Measurements from ENCODE around the gene KCNN3.
A peak's percentile ranks its signal among the peaks of the same experiment; 100 is the strongest.

KCNN3 gene

DNA sequence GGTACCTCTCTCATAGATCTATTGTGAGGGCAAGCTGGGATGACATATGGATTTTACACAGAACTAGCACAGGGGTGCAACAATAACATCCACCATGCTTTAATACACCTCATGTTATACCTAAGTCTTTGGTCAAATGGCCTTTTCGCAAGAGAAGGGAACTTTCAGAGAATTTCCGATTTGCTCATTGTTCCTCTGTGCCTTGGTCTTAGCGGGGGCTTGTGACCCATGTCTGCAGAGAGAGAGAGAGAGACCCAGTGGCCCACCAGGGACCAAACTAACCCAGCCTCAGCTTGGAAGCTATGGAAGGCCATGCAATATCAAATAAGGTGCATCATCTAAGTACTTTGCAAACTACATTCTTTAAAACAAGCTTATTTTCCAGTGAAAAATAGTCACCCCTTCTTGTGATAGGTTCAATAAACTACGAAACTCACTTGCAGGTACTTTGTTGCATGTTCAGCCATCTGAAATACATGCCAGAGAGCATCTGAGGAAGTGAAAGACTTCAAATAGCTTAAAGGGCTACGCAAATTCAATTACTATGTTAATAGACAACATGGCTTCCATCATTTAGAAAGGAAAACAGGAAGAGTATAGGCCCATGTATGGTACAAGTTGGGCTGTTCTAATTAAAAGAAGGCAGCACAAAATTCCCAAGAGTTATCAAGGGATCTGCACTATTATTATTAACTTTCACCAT is 100.7 kb downstream of the KCNN3 start:
- no peak for DNase-seq

DNA sequence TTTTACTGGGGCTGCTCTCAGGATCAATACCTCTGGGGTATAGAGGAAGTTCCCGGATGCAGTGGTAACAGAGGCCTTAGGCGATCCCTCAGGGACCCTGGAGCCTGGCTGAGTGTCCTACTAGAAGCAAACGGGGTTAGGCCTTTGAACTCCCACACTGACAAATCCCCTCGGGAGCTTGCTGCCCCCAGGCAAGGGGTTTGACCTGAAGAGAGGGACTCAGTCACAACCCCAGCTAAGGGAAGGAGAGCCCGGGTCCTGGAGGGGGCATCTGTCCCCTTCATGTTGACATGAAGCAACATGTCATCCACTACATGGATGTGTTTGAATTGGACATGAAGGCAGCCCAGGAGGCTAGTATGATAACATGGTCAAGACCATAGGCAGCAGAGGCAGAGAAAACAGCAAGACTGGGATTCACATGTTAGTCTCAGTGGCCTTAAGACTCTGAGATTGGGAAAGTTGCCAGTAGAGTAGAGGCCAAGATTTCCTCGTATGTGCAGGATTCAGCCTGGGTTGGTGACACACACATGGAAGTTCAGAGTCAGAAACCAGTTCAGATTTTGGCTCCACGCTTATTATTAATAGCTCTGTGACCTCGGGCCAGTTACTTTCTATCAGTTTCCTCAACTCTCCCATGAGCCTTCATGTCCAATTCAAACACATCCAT is 101.5 kb downstream of the KCNN3 start:
- no peak for DNase-seq

GRCh38 chr1:154767315-154768240 is 102.5 kb downstream of the KCNN3 start:
- DNase-seq: no peak

DNA sequence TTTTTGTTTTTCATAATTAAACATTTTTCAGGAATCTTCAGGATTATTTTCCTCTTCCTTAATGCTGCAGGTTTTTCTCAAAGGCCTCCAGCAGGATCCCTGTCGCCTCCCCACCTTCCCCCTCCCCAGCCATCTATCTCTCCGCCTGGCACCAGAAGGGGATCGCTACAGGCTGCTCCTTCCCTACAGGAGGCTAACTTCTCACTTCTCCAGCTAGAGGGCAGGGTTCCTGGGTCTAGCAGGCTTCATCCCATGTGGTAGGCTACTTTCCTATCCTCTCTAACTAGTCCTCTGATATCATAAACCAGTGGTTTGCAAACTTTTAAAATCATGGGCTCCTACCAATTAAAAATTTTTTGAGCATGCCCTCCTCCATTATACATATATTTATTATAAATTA is 104.1 kb downstream of the KCNN3 start:
- DNase-seq: no peak

GRCh38 chr1:154764773-154765172 is 105.3 kb downstream of the KCNN3 start:
- DNase-seq: no peak

GRCh38 chr1:154764181-154764580 is 105.9 kb downstream of the KCNN3 start:
- no peak for DNase-seq

GRCh38 chr1:154760469-154760933 is 109.6 kb downstream of the KCNN3 start:
- peak; percentile 72 for DNase-seq

- DNase-seq: no peak
Observed at GRCh38 chr1:154759793-154760192, 110.3 kb downstream of the KCNN3 start.

DNA sequence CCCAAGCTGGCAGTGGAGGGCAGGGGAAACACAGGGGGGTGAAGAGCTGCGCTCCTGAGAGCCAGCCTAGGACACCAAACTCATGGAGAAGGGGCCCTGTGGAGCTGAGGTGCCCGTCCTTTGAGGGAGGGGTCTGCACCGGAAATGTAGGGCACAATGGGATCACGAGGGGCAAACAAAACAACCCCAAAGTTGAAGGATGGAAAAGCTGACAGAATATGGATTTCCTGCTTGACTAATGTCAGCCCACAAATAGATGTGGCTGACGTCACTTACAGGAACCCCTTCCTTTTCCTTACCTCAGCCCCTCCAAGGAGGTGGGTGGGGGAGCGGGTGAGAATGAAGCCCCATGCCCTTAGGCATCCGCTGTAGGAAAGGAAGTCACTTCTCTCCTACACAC is 110.9 kb downstream of the KCNN3 start:
- peak; percentile 4 for DNase-seq

- no peak for DNase-seq
Observed at GRCh38 chr1:154758346-154758745, 111.7 kb downstream of the KCNN3 start.

GRCh38 chr1:154756793-154757548 is 113.1 kb downstream of the KCNN3 start:
- DNase-seq: no peak

- no peak for DNase-seq
Observed at GRCh38 chr1:154755858-154756730, 114.0 kb downstream of the KCNN3 start.

DNA sequence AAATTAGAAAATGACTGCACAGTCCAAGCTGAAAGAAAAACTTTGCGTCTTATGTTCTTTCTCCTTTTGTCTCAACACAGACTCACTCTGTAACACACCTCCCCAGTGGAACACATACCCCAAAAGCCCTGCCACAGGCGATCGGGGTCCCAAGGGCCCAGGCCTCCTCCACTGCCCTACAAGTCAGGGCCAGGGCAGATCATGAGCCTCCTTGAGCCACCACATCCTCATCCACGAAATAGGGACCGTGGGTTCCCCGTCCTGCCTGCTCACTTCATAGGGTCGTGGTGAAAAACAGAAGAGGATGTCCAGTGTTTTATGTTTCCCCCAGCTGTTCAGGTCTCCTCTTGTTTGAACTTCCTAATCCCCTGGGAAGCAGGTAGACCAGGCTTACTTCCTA is 116.7 kb downstream of the KCNN3 start:
- no peak for DNase-seq

GRCh38 chr1:154752273-154753030 is 117.6 kb downstream of the KCNN3 start:
- DNase-seq: no peak

- DNase-seq: no peak
Observed at GRCh38 chr1:154751690-154752089, 118.4 kb downstream of the KCNN3 start.

- no peak for DNase-seq
Observed at GRCh38 chr1:154750681-154751665, 119.1 kb downstream of the KCNN3 start.

DNA sequence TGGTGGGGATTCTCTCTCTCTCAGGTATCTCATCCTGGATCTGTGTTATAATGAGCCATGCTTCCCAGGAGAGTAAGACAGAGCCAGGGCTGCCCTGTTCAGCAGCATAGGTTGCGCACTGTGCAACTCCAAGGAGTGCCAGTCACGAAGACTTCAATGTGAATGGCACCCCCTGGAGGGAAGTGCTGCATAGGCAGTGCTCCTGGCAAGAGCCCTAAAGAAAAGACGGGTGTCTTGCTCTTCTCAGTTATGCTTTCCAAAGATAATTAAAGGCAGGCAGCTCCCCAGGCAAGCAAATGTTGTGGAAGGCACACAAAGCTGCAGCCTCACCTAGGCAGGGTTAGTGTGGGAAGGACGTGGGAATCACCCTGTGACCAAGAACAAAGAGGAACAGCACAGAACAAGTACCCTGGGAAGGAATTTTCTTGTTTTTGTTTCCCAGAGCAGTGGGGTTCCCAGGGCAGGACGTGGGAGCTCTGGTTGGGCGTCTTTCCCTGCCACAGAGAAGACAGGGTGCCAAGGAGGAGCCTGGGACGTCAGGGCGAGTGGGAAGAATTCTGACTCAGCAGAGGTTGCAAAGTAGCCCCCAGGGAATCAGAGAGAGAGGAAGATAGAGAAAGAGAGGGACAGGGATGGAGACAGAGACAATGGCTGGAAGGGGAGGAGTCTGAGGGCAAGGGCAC is 120.9 kb downstream of the KCNN3 start:
- no peak for DNase-seq

DNA sequence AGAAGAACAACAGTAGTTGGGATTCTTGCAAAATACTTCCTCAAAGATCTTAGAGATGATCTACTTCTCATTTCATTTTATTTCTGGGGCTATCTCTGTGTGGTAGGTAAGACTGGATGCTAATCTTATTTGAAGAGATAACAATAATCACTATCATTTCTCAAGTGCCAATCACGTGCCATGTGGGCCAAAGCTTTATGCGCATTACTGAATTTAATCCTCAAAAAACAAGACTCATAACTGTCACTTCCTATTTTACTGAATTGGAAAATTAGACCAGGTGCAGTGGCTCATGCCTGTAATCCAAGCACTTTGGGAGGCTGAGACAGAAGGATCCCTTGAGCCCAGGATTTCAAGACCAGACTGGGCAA is 121.7 kb downstream of the KCNN3 start:
- no peak for DNase-seq
